K562 (cell line): ENCODE results near the gene PTPRT. TPM values are rescaled to one million over a fixed set of nuclear protein-coding genes. Genes with fewer than 3 reads are reported as not detected.

Source experiments
- ATAC-seq: fragments of 200-7000 bp; cut with Tn5 transposase; 3 replicates; pipeline ENCODE4 v1.9.1; 2020; ENCODE audit warnings: moderate library complexity
- BruUV-seq: library from RNA; stranded (reverse); fragments of 400-500 nt; replicated peaks from 2 replicates; lab custom pipeline; 2021; lab: Mats Ljungman, UMichigan
- CTCF ChIA-PET: fragments of 300-600 bp; formaldehyde crosslinking; extraction: SDS; loops from one replicate; lab custom pipeline; 2021; ENCODE audit warnings: low intra/inter-chr PET ratio; lab: Yijun Ruan, JAX
- POLR2A ChIA-PET: fragments of 300-600, 350-650 bp; sonication (Branson Sonifier 250); formaldehyde crosslinking; extraction: SDS; loops from one replicate; lab custom pipeline; 2021; ENCODE audit warnings: antibody characterized with exemption, inconsistent platforms; lab: Yijun Ruan, JAX
- DNase-seq, 4 experiments: peaks; one replicate each; pipeline versions ENCODE4 v3.0.0 to v3.0.0-alpha.2; 2011 to 2018; ENCODE audit warnings: low spot score in 3 of 4, mixed read lengths in 3 of 4; ENCODE audit errors: extremely low read depth in 1 of 4
- FAIRE-seq: peaks from 2 replicates; lab custom pipeline; 2011; peaks lifted over from hg19 to GRCh38; lab: Jason Lieb, UNC
- H2AFZ ChIP-seq: 2 replicates; pipeline ENCODE4 v1.6.0; 2011; ENCODE audit warnings: low read depth, low read length, control low read depth, inconsistent platforms
- H3K27ac ChIP-seq: fragments of 200-600 bp; 3 replicates; pipeline ENCODE4 v1.8.0; 2011; ENCODE audit warnings: low read depth, mild to moderate bottlenecking, control low read depth, inconsistent platforms, low read length, moderate library complexity, mixed read lengths; ENCODE audit errors: extremely low read depth
- H3K27me3 ChIP-seq, 2 experiments: fragments of 300-600 bp in 1 of 2; 2 replicates in 1 of 2; 3 replicates in 1 of 2; pipeline versions ENCODE4 v1.6.0 to v1.8.0; 2011; ENCODE audit warnings: inconsistent platforms in 2 of 2, low read length in 2 of 2, mild to moderate bottlenecking in 1 of 2, mixed read lengths in 1 of 2, moderate library complexity in 1 of 2; ENCODE audit not compliant: control insufficient read depth in 2 of 2, insufficient read depth in 2 of 2
- H3K36me3 ChIP-seq: fragments of 300-600 bp; 3 replicates; pipeline ENCODE4 v1.8.0; 2011; ENCODE audit warnings: mild to moderate bottlenecking, low read length, inconsistent platforms; ENCODE audit not compliant: control insufficient read depth, insufficient read depth
- H3K4me1 ChIP-seq, 2 experiments: fragments of 200-600 bp in 1 of 2; replicated peaks in 1 of 2; 2 replicates in 1 of 2; 3 replicates in 1 of 2; pipeline versions ENCODE4 v1.5.1 to v1.8.0; 2011; ENCODE audit warnings: inconsistent platforms in 2 of 2, low read length in 2 of 2, mild to moderate bottlenecking in 1 of 2, mixed read lengths in 1 of 2, moderate library complexity in 1 of 2; ENCODE audit not compliant: control insufficient read depth in 2 of 2, insufficient read depth in 2 of 2
- H3K4me2 ChIP-seq: 2 replicates; pipeline ENCODE4 v1.6.1; 2011; ENCODE audit warnings: low read length, control low read depth, inconsistent platforms, mixed read lengths; ENCODE audit not compliant: insufficient read depth
- H3K4me3 ChIP-seq: fragments of 200-600 bp; sonication (generic), shearing (Covaris generic); 2 replicates; pipeline ENCODE4 v1.5.1; 2016; ENCODE audit warnings: control low read depth, inconsistent platforms
- H3K79me2 ChIP-seq: fragments of 200-600 bp; 3 replicates; pipeline ENCODE4 v1.8.0; 2011; ENCODE audit warnings: low read length, inconsistent platforms; ENCODE audit not compliant: control insufficient read depth, insufficient read depth
- H3K9ac ChIP-seq, 2 experiments: 2 replicates each; pipeline versions ENCODE4 v1.6.0 to v1.6.1; 2011; ENCODE audit warnings: low read depth in 2 of 2, low read length in 2 of 2, control low read depth in 1 of 2, inconsistent platforms in 1 of 2, mild to moderate bottlenecking in 1 of 2, mixed read lengths in 1 of 2; ENCODE audit not compliant: insufficient read depth in 1 of 2
- H3K9me1 ChIP-seq: one replicate; pipeline ENCODE4 v1.6.0; 2011; ENCODE audit warnings: inconsistent platforms, mild to moderate bottlenecking, low read length, moderate library complexity; ENCODE audit not compliant: control insufficient read depth, insufficient read depth
- H3K9me3 ChIP-seq: replicated peaks from 2 replicates; pipeline ENCODE4 v1.5.1; 2011; ENCODE audit warnings: low read depth, low read length, inconsistent platforms; ENCODE audit not compliant: control insufficient read depth, insufficient read depth
- H4K20me1 ChIP-seq: replicated peaks from 2 replicates; pipeline ENCODE4 v1.6.1; 2011; ENCODE audit warnings: low read length, inconsistent platforms, mixed read lengths; ENCODE audit not compliant: control insufficient read depth, insufficient read depth
- ARID3B ChIP-seq: fragments of 250-450 bp; sonication (Bioruptor Pico); IDR thresholded peaks from 2 replicates; pipeline ENCODE4 v1.4.0; 2020; ENCODE audit warnings: borderline replicate concordance
- ATF7 ChIP-seq: fragments of 450-650 bp; IDR thresholded peaks from 2 replicates; pipeline ENCODE4 v1.7.1; 2014; ENCODE audit warnings: mild to moderate bottlenecking, moderate library complexity
- CTCF ChIP-seq, 3 experiments: IDR thresholded peaks in 2 of 3; conservative IDR thresholded peaks in 1 of 3; 2 replicates each; pipeline ENCODE4 v1.5.1; 2011 to 2012; ENCODE audit warnings: low read length in 3 of 3, mild to moderate bottlenecking in 3 of 3, control low read depth in 2 of 3, improper control_type of control experiment in 1 of 3, inconsistent platforms in 1 of 3, low read depth in 1 of 3, mixed read lengths in 1 of 3, moderate library complexity in 1 of 3; ENCODE audit not compliant: insufficient read depth in 2 of 3
- ELF1 ChIP-seq: fragments of 200-800 bp; sonication (Bioruptor generic); IDR thresholded peaks from 2 replicates; pipeline ENCODE4 v1.6.1; 2016; ENCODE audit warnings: missing genetic modification characterization, missing compliant biosample characterization
- GATAD2B ChIP-seq: fragments of 450-650 bp; IDR thresholded peaks from 2 replicates; pipeline ENCODE4 v1.6.1; 2017; ENCODE audit warnings: mild to moderate bottlenecking, borderline replicate concordance
- GTF2F1 ChIP-seq: IDR thresholded peaks from 2 replicates; pipeline ENCODE4 v1.6.1; 2011; ENCODE audit warnings: low read depth, low read length, improper control_type of control experiment
- JUN ChIP-seq, 2 experiments: sonication (generic) in 1 of 2; formaldehyde crosslinking in 1 of 2; IDR thresholded peaks; 2 replicates each; pipeline versions ENCODE4 v1.6.1 to v1.8.0; 2012 to 2022; ENCODE audit warnings: borderline replicate concordance in 2 of 2, mild to moderate bottlenecking in 2 of 2, improper control_type of control experiment in 1 of 2, low read depth in 1 of 2, low read length in 1 of 2, missing genetic modification reagents in 1 of 2
- KDM5B ChIP-seq: fragments of 200-600 bp; sonication (generic); IDR thresholded peaks from 2 replicates; pipeline ENCODE4 v1.6.1; 2012; ENCODE audit warnings: low read depth, mild to moderate bottlenecking, moderate library complexity, low read length, control low read depth, inconsistent platforms; ENCODE audit not compliant: insufficient replicate concordance
- KLF13 ChIP-seq: fragments of 450-650 bp; IDR thresholded peaks from 2 replicates; pipeline ENCODE4 v1.6.1; 2016; ENCODE audit warnings: missing genetic modification characterization, low read depth, mild to moderate bottlenecking, missing compliant biosample characterization, moderate library complexity, borderline replicate concordance
- SAFB2 ChIP-seq: fragments of 200-400 bp; formaldehyde crosslinking; IDR thresholded peaks from 2 replicates; pipeline ENCODE4 v1.6.1; 2018; ENCODE audit warnings: borderline replicate concordance, low read length, low read depth, moderate library complexity; ENCODE audit not compliant: severe bottlenecking
- ZNF57 ChIP-seq: fragments of 450-650 bp; formaldehyde crosslinking; IDR thresholded peaks from 2 replicates; pipeline ENCODE4 v1.4.0; 2020; ENCODE audit warnings: mild to moderate bottlenecking, moderate library complexity
- in situ Hi-C: fragments of 300-500 bp; cut with MboI; formaldehyde crosslinking; loops from 4 replicates; pipeline ENCODE4 v1.15.0; 2018; ENCODE audit warnings: inconsistent platforms, mixed read lengths
- intact Hi-C: fragments of 100-400 bp; cut with micrococcal nuclease; formaldehyde crosslinking; loops from 2 replicates; pipeline ENCODE4 v1.14.2; 2022
- polyA plus RNA-seq, 8 experiments: library from polyadenylated mRNA; depleted of rRNA in 4 of 8; stranded (reverse) in 5 of 8; unstranded in 3 of 8; fragments of >200 nt; fragmentation: Nextera tagmentation in 2 of 8; fragmentation: Illumina TruSeq in 1 of 8; extraction: Ambion mirVana in 2 of 8; extraction: Trizol in 1 of 8; gene quantifications; 2 replicates each; pipeline versions ENCODE4 v1.2.1 to v1.2.3, GENCODE V29; 2011 to 2014; ENCODE audit warnings: inconsistent platforms in 1 of 8, missing spikeins in 1 of 8
- total RNA-seq, 7 experiments: library from RNA; depleted of rRNA in 6 of 7; stranded (reverse); fragments of >200 nt in 6 of 7; fragmentation: Illumina TruSeq in 2 of 7; extraction: Trizol in 2 of 7; gene quantifications; 2 replicates each; pipeline versions ENCODE4 v1.2.1 to v1.2.3, GENCODE V29; 2011 to 2021; ENCODE audit warnings: low replicate concordance in 1 of 7
- TF ChIP-seq, protein P1 (sequence below): fragments of 250-450 bp; sonication (Bioruptor Pico); IDR thresholded peaks from 2 replicates; pipeline ENCODE4 v1.8.0; 2021; ENCODE audit warnings: moderate library complexity, mild to moderate bottlenecking, inconsistent platforms

The PTPRT gene
- total and polyA plus RNA-seq, 9 of the 15 experiments (the other 6 are each of a cell fraction or from before 2014, with no cell fraction given): not detected

- Histone ChIP-seq H2AFZ (no peak overlapping the region), H3K27ac (no peak overlapping the region), H3K79me2 (no peaks in the 10 kb centered on the region), H3K27me3 (no peaks in the 10 kb centered on the region), H3K9me1 (no peaks in the 10 kb centered on the region), H3K4me2 (no peak overlapping the region), H3K4me3 (no peak overlapping the region), H3K36me3 (no peaks in the 10 kb centered on the region), H4K20me1 (no peaks in the 10 kb centered on the region), H3K4me1 (no peaks in the 10 kb centered on the region), H3K9ac (no peak overlapping the region), H3K9me3 (no peaks in the 10 kb centered on the region)
- intact Hi-C loops (no loop called here), in situ Hi-C loops (no loop called here)
- ChIA-PET POLR2A (no interaction called here), CTCF (no interaction called here)
- no peak for ATAC-seq
- BruUV-seq: no TSS peak
- TF ChIP-seq JUN (IDR thresholded peaks at IDR 0.05; ENCODE audit: borderline replicate concordance, low read depth, low read length) (no peak), JUN (CRISPR knock-in tag; IDR thresholded peaks at IDR 0.05; ENCODE audit: borderline replicate concordance) (no peak), GATAD2B (no peak), SAFB2 (no peak), ATF7 (no peak), CTCF (IDR thresholded peaks at IDR 0.05 in 2 of 3, conservative IDR thresholded peaks at IDR 0.05 in 1 of 3; ENCODE audit: insufficient read depth in 2 of 3, low read depth in 1 of 3, low read length in 3 of 3) (no peak), ELF1 (tag) (no peak), KDM5B (no peak), ZNF57 (CRISPR knock-in tag) (no peak), GTF2F1 (no peak), ARID3B (CRISPR knock-in tag) (no peak), KLF13 (tag) (no peak)
- TF ChIP-seq, protein P1, sequence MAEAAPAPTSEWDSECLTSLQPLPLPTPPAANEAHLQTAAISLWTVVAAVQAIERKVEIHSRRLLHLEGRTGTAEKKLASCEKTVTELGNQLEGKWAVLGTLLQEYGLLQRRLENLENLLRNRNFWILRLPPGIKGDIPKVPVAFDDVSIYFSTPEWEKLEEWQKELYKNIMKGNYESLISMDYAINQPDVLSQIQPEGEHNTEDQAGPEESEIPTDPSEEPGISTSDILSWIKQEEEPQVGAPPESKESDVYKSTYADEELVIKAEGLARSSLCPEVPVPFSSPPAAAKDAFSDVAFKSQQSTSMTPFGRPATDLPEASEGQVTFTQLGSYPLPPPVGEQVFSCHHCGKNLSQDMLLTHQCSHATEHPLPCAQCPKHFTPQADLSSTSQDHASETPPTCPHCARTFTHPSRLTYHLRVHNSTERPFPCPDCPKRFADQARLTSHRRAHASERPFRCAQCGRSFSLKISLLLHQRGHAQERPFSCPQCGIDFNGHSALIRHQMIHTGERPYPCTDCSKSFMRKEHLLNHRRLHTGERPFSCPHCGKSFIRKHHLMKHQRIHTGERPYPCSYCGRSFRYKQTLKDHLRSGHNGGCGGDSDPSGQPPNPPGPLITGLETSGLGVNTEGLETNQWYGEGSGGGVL (CRISPR knock-in tag): no peak
- no peak for DNase-seq
- no peak for FAIRE-seq
Measured at GRCh38 chr20:42650191-42650746, 539.4 kb downstream of the PTPRT start.
